Activated CD8-positive, alpha-beta T cell treated with anti-CD3 and anti-CD28 coated beads for 36 hours (primary cell): Measurements from ENCODE around the gene SYNCRIP. TPM values are rescaled to one million over a fixed set of nuclear protein-coding genes. Genes with fewer than 3 reads are reported as not detected.
A peak's percentile ranks its signal among the peaks of the same experiment; 100 is the strongest.
"Not testable (repeated sequence)": the region's sequence is repeated elsewhere in the genome, so short reads cannot be mapped to it uniquely, and the experiment has no call there.

ENCODE experiments used
- ATAC-seq: fragments of 200-7000 bp; cut with Tn5 transposase; one replicate; pipeline ENCODE4 v1.10.0; 2021; ENCODE audit warnings: mild to moderate bottlenecking, moderate library complexity
- CTCF ChIA-PET: fragments of 350-600 bp; sonication (Branson Sonifier 250); formaldehyde crosslinking; loops from one replicate; lab custom pipeline; 2021; ENCODE audit warnings: antibody characterized with exemption; lab: Charles Lee
- POLR2A ChIA-PET: fragments of 350-600 bp; sonication (Branson Sonifier 250); formaldehyde crosslinking; loops from one replicate; lab custom pipeline; 2021; ENCODE audit warnings: antibody characterized with exemption; lab: Charles Lee
- DNase-seq: peaks from one replicate; pipeline ENCODE4 v3.0.0-alpha.2; 2020
- H3K27ac Mint-ChIP-seq: one replicate; pipeline ENCODE4 v1.8.0; 2021; ENCODE audit warnings: mild to moderate bottlenecking, mixed read lengths
- H3K27me3 Mint-ChIP-seq: one replicate; pipeline ENCODE4 v1.8.0; 2021; ENCODE audit warnings: mixed read lengths
- H3K36me3 Mint-ChIP-seq: one replicate; pipeline ENCODE4 v1.8.0; 2021; ENCODE audit warnings: low read depth, mixed read lengths
- H3K4me1 Mint-ChIP-seq: one replicate; pipeline ENCODE4 v1.8.0; 2021; ENCODE audit warnings: low read depth, mixed read lengths
- H3K4me3 Mint-ChIP-seq: one replicate; pipeline ENCODE4 v1.8.0; 2021; ENCODE audit warnings: mild to moderate bottlenecking, moderate library complexity, mixed read lengths
- H3K9me3 Mint-ChIP-seq: one replicate; pipeline ENCODE4 v1.8.0; 2021; ENCODE audit warnings: mixed read lengths
- intact Hi-C: fragments of 100-400 bp; cut with micrococcal nuclease; formaldehyde crosslinking; loops from one replicate; pipeline ENCODE4 v1.10.0; 2022
- total RNA-seq, 2 experiments: library from RNA; stranded (reverse); gene quantifications; one replicate each; pipeline ENCODE4 v1.2.3, GENCODE V29; 2021
- TF ChIP-seq, protein P1 (sequence below): fragments of 200-600 bp; IDR thresholded peaks from one replicate; pipeline ENCODE4 v1.8.0; 2022; ENCODE audit warnings: antibody characterized with exemption, mild to moderate bottlenecking

Gene SYNCRIP
- total RNA-seq, 2 experiments from 2014 or later: 167 to 179 TPM

DNA sequence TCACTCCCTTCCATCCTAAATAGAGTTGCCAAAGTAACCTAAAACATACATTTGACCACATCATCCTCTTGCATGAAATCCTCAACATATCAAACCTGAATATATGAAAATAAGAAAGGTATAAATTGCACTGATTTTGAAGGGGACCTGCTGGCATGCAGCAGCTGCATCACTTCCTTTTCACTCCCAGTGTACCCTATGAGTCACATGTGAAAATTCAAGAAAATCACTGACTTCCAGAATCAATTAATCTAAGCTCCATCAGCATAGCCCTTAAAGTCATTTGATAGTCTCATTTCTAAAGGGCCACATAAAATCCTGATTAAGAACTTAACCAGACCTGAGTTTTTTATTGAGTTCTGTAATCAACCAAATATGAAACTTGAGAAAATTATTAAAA is 73.4 kb downstream of the SYNCRIP start:
- Mint-ChIP-seq H3K27ac (no peak overlapping the region), H3K36me3 (peaks cover 35% of the 10 kb centered on the region), H3K9me3 (no peaks in the 10 kb centered on the region), H3K4me1 (peaks cover 13% of the 10 kb centered on the region), H3K4me3 (no peak overlapping the region), H3K27me3 (no peaks in the 10 kb centered on the region)
- ChIA-PET POLR2A (no interaction called here), CTCF (interaction anchor here (1.2 to 1.8 kb wide), 3 partner anchors 9 to 87 kb away, joined by 3 to 8 read pairs (median 4); no protein-coding TSS in a partner anchor)
- intact Hi-C loops: no loop called here
- ATAC-seq: no peak
- DNase-seq: no peak
- TF ChIP-seq, protein P1, sequence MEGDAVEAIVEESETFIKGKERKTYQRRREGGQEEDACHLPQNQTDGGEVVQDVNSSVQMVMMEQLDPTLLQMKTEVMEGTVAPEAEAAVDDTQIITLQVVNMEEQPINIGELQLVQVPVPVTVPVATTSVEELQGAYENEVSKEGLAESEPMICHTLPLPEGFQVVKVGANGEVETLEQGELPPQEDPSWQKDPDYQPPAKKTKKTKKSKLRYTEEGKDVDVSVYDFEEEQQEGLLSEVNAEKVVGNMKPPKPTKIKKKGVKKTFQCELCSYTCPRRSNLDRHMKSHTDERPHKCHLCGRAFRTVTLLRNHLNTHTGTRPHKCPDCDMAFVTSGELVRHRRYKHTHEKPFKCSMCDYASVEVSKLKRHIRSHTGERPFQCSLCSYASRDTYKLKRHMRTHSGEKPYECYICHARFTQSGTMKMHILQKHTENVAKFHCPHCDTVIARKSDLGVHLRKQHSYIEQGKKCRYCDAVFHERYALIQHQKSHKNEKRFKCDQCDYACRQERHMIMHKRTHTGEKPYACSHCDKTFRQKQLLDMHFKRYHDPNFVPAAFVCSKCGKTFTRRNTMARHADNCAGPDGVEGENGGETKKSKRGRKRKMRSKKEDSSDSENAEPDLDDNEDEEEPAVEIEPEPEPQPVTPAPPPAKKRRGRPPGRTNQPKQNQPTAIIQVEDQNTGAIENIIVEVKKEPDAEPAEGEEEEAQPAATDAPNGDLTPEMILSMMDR: no peak

DNA sequence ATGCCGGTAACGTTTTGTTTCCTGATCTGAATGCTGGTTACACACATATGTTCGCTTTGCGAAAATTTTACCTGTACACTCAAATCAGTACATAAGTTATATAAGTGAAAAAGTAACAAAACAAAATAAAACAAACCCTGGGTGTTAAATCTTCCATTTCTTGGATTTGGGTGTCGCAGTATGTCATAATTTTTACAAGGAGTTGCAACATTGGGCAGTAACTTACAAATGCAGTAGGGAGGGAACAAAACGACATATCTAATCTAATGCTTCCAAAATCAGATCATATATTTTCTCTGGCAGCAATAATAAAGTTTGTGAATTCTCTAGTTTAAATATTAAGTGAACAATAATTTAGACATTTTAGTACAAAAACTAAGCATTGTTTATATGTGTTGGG is 74.3 kb downstream of the SYNCRIP start:
- intact Hi-C loops: no loop called here
- peaks cover 13% of the 10 kb centered on the region for H3K4me1 Mint-ChIP-seq
- ATAC-seq (no peak), DNase-seq (no peak)
- H3K27me3 Mint-ChIP-seq: no peaks in the 10 kb centered on the region
- no peak overlapping the region for H3K27ac Mint-ChIP-seq
- H3K9me3 Mint-ChIP-seq: no peaks in the 10 kb centered on the region
- peaks cover 39% of the 10 kb centered on the region for H3K36me3 Mint-ChIP-seq
- ChIA-PET CTCF (no interaction called here), POLR2A (no interaction called here)
- TF ChIP-seq, protein P1: no peak
- H3K4me3 Mint-ChIP-seq: no peak overlapping the region

DNA sequence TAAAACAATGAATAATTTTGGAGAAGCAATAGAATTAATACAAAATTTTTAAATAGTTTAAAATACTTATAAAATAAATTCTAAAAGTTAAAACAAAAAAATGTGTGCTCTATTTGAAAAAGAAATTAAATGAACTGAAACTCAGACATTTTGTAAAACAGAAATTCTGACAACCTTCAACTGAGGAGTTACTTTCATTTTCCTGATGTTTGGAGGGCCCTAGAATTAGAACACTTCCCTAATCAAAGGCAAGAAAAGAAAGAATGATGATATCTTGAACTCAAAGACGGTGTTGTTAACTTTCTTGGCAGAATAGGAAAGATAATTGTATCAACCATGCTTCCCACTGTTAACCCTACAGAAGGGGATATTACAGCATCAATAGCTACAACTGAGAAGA is 77.0 kb downstream of the SYNCRIP start:
- ChIA-PET POLR2A (no interaction called here), CTCF (interaction anchor here (2.0 kb wide), 1 partner anchor 28 kb away, joined by 4 read pairs; no protein-coding TSS in a partner anchor)
- peaks cover 29% of the 10 kb centered on the region for H3K36me3 Mint-ChIP-seq
- intact Hi-C loops: no loop called here
- peaks cover 1% of the 10 kb centered on the region for H3K9me3 Mint-ChIP-seq
- no peak for ATAC-seq
- no peak overlapping the region for H3K4me3 Mint-ChIP-seq
- DNase-seq: no peak
- H3K27ac Mint-ChIP-seq: peak overlapping the region; percentile 39
- TF ChIP-seq, protein P1: no peak
- H3K4me1 Mint-ChIP-seq: peaks cover 13% of the 10 kb centered on the region
- no peaks in the 10 kb centered on the region for H3K27me3 Mint-ChIP-seq

DNA sequence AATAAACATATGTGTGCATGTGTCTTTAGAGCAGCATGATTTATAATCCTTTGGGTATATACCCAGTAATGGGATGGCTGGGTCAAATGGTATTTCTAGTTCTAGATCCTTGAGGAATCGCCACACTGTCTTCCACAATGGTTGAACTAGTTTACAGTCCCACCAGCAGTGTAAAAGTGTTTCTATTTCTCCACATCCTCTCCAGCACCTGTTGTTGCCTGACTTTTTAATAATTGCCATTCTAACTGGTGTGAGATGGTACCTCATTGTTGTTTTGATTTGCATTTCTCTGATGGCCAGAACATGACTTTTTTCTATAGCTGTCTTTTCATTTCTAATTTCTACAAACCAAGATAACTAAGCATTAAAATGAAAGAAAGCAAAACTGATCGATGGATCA is 78.5 kb downstream of the SYNCRIP start:
- H3K9me3 Mint-ChIP-seq, H3K27ac Mint-ChIP-seq, H3K4me3 Mint-ChIP-seq, intact Hi-C loops, H3K27me3 Mint-ChIP-seq, H3K4me1 Mint-ChIP-seq, ATAC-seq, DNase-seq, POLR2A ChIA-PET: not testable (repeated sequence)
- peaks cover 26% of the 10 kb centered on the region for H3K36me3 Mint-ChIP-seq
- CTCF ChIA-PET: interaction anchor here (2.0 kb wide), 1 partner anchor 27 kb away, joined by 4 read pairs; no protein-coding TSS in a partner anchor

Other genes with a start within 250 kb of the SYNCRIP start
- gene NT5E, start 192.8 kb downstream of the SYNCRIP start, total RNA-seq: 1 to 10 TPM; 5.2 to 6.7 TPM
- gene SNX14, start 49.0 kb downstream of the SYNCRIP start, total RNA-seq: 10 to 100 TPM; 53.9 to 54.1 TPM